Stomach (tissue), 9 donors: ENCODE data around the gene ZCCHC7. TPM values are rescaled to one million over a fixed set of nuclear protein-coding genes. Genes with fewer than 3 reads are reported as not detected.

Experiments
- DNase-seq, 2 donors: peaks; one replicate each; pipeline versions ENCODE4 v3.0.0 to v3.0.0-alpha.2; 2013 to 2019
- H3K27ac ChIP-seq, 5 donors: fragments of 200-600 bp in 4 of 5; sonication (generic) in 4 of 5; one replicate each; pipeline ENCODE4 v1.5.1; 2013 to 2019; ENCODE audit warnings: mild to moderate bottlenecking in 1 of 5, moderate library complexity in 1 of 5
- H3K27me3 ChIP-seq, 3 donors: fragments of 200-600 bp; sonication (generic); one replicate each; pipeline ENCODE4 v1.5.1; 2017 to 2019; ENCODE audit warnings: mixed run types in 1 of 3
- H3K36me3 ChIP-seq, 4 donors: fragments of 200-600 bp; sonication (generic); 1 replicate in 3 of 4; 2 replicates in 1 of 4; pipeline ENCODE4 v1.5.1; 2016 to 2019
- H3K4me1 ChIP-seq, 4 donors: fragments of 200-600 bp; sonication (generic); one replicate each; pipeline ENCODE4 v1.5.1; 2016 to 2019
- H3K4me3 ChIP-seq, 4 donors: fragments of 200-600 bp; sonication (generic) in 3 of 4; one replicate each; pipeline ENCODE4 v1.5.1; 2016 to 2019; ENCODE audit warnings: mild to moderate bottlenecking in 1 of 4
- H3K9me3 ChIP-seq, 4 donors: fragments of 200-600 bp; sonication (generic); one replicate each; pipeline ENCODE4 v1.5.1; 2016 to 2019
- CTCF ChIP-seq, 7 experiments: fragments of 450-650 bp in 4 of 7; fragments of 200-600 bp in 3 of 7; sonication (generic) in 3 of 7; IDR thresholded peaks; one replicate each; pipeline ENCODE4 v1.5.1; 2016 to 2019; ENCODE audit warnings: antibody characterized with exemption in 7 of 7, control low read depth in 2 of 7, mild to moderate bottlenecking in 1 of 7
- EP300 ChIP-seq: sonication (generic); formaldehyde crosslinking; IDR thresholded peaks from one replicate; pipeline ENCODE4 v1.6.1; 2017; ENCODE audit warnings: antibody characterized with exemption
- POLR2A ChIP-seq, 4 donors: fragments of 450-650 bp; IDR thresholded peaks; one replicate each; pipeline ENCODE4 v1.6.1; 2016; ENCODE audit warnings: antibody characterized with exemption in 4 of 4, control low read depth in 2 of 4, mild to moderate bottlenecking in 1 of 4, moderate library complexity in 1 of 4
- POLR2AphosphoS5 ChIP-seq, 3 donors: sonication (generic); formaldehyde crosslinking; IDR thresholded peaks; one replicate each; pipeline ENCODE4 v1.6.1; 2016; ENCODE audit warnings: antibody characterized with exemption in 3 of 3
- WGBS, 5 donors: extraction: QIAGEN DNeasy Blood & Tissue Kit in 3 of 5; methylation state at CpG; one replicate each; pipeline versions ENCODE4 v1.1.5 to v1.1.7; 2013 to 2018; 5-methylcytosine and 5-hydroxymethylcytosine counted together
- intact Hi-C: fragments of 100-400 bp; cut with DNase I; formaldehyde crosslinking; loops from one replicate; pipeline ENCODE4 v1.15.1; 2023; ENCODE audit warnings: low total_unique reads
- polyA plus RNA-seq, 3 donors: library from polyadenylated mRNA; stranded (reverse); fragments of 200-250 nt; gene quantifications; one replicate each; pipeline ENCODE4 v1.2.3, GENCODE V29; 2013
- total RNA-seq, 5 donors: library from RNA; depleted of rRNA; stranded (reverse); fragments of >200 nt; gene quantifications; one replicate each; pipeline versions ENCODE4 v1.1.0 to v1.2.3, GENCODE V29; 2014 to 2016
- donor health status: healthy with polysubstance abuse.
- donor health status: Bipolar disorder and iron deficiency.
- donor health status: healthy.

Gene ZCCHC7
- total and polyA plus RNA-seq, 8 donors, result 7.9 to 67.1 (median 17.6) TPM

GRCh38 chr9:37262410-37262809 lies 142.0 kb downstream of the ZCCHC7 start:
- Histone ChIP-seq H3K9me3 (no peaks in the 10 kb centered on the region), H3K4me3 (no peak overlapping the region), H3K36me3 (no peaks in the 10 kb centered on the region), H3K4me1 (peaks cover 0 to 3% (median 0%) of the 10 kb centered on the region in 4 donors), H3K27me3 (no peaks in the 10 kb centered on the region), H3K27ac (no peak overlapping the region)
- DNase-seq, result peak in 1 of 2 donors; percentile 48
- 46 to 74% (median 58%) methylated on average over 4 of the region's 4 CpGs for WGBS, 5 donors
- TF ChIP-seq POLR2A (IDR thresholded peaks at IDR 0.05), result no peak
- no peak for TF ChIP-seq EP300
- no peak for TF ChIP-seq POLR2AphosphoS5 (IDR thresholded peaks at IDR 0.05)
- TF ChIP-seq CTCF (IDR thresholded peaks at IDR 0.05), result peak in 3 of 7 experiments; percentile 7 to 41 (median 40)
- intact Hi-C loops, result no loop called here

GRCh38 chr9:37264539-37264938 lies 144.2 kb downstream of the ZCCHC7 start:
- no peak overlapping the region for H3K4me3 ChIP-seq
- no peaks in the 10 kb centered on the region for H3K27me3 ChIP-seq
- TF ChIP-seq EP300 (no peak), POLR2A (IDR thresholded peaks at IDR 0.05) (no peak), CTCF (IDR thresholded peaks at IDR 0.05) (no peak), POLR2AphosphoS5 (IDR thresholded peaks at IDR 0.05) (no peak)
- 88 to 98% (median 90%) methylated on average over 1 of the region's 1 CpG for WGBS, 5 donors
- no peak for DNase-seq
- no peaks in the 10 kb centered on the region for H3K9me3 ChIP-seq
- H3K36me3 ChIP-seq, result no peaks in the 10 kb centered on the region
- intact Hi-C loops, result no loop called here
- peaks cover 0 to 3% (median 0%) of the 10 kb centered on the region in 4 donors for H3K4me1 ChIP-seq
- no peak overlapping the region for H3K27ac ChIP-seq

- intact Hi-C loops, result no loop called here
- no peak for DNase-seq
- no peaks in the 10 kb centered on the region for H3K36me3 ChIP-seq
- H3K4me1 ChIP-seq, result no peaks in the 10 kb centered on the region
- no peaks in the 10 kb centered on the region for H3K27me3 ChIP-seq
- 94 to 97% (median 95%) methylated on average over 1 of the region's 1 CpG for WGBS, 5 donors
- H3K4me3 ChIP-seq, result no peak overlapping the region
- TF ChIP-seq EP300 (no peak), CTCF (IDR thresholded peaks at IDR 0.05) (no peak), POLR2A (IDR thresholded peaks at IDR 0.05) (no peak)
- no peak overlapping the region for H3K27ac ChIP-seq
- no peaks in the 10 kb centered on the region for H3K9me3 ChIP-seq
Measured at GRCh38 chr9:37266630-37267029, 146.3 kb downstream of the ZCCHC7 start.

- DNase-seq, result no peak
- intact Hi-C loops, result no loop called here
- Histone ChIP-seq H3K36me3 (peaks cover 0 to 7% (median 0%) of the 10 kb centered on the region in 4 donors), H3K27ac (no peak overlapping the region), H3K4me3 (no peak overlapping the region), H3K4me1 (no peaks in the 10 kb centered on the region), H3K27me3 (no peaks in the 10 kb centered on the region), H3K9me3 (peaks cover 0 to 10% (median 5%) of the 10 kb centered on the region in 4 donors)
- 96 to 99% (median 98%) methylated on average over 5 of the region's 5 CpGs for WGBS, 5 donors
- TF ChIP-seq EP300, result no peak
- TF ChIP-seq POLR2A (IDR thresholded peaks at IDR 0.05), result no peak
- TF ChIP-seq POLR2AphosphoS5 (IDR thresholded peaks at IDR 0.05), result no peak
Measured at GRCh38 chr9:37269221-37269620, 148.8 kb downstream of the ZCCHC7 start.

- TF ChIP-seq CTCF (IDR thresholded peaks at IDR 0.05), result no peak
- TF ChIP-seq EP300, result no peak
- no peak for TF ChIP-seq POLR2A (IDR thresholded peaks at IDR 0.05)
- TF ChIP-seq POLR2AphosphoS5 (IDR thresholded peaks at IDR 0.05), result no peak
Measured at GRCh38 chr9:37271679-37272078, 151.3 kb downstream of the ZCCHC7 start.

More at GRCh38 chr9:37271679-37272078, 151.3 kb downstream of the ZCCHC7 start:
- Histone ChIP-seq H3K4me1 (no peaks in the 10 kb centered on the region), H3K4me3 (no peak overlapping the region), H3K36me3 (peaks cover 0 to 7% (median 0%) of the 10 kb centered on the region in 4 donors), H3K9me3 (peaks cover 0 to 10% (median 5%) of the 10 kb centered on the region in 4 donors), H3K27ac (no peak overlapping the region), H3K27me3 (no peaks in the 10 kb centered on the region)
- DNase-seq, result no peak
- intact Hi-C loops, result no loop called here
- 73 to 88% (median 81%) methylated on average over 6 of the region's 6 CpGs for WGBS, 5 donors
